Stimulated activated naive CD8-positive, alpha-beta T cell treated with anti-CD3 and anti-CD28 coated beads, Interleukin-15, amount 100 ng/mL, for 72 hours (primary cell): ENCODE results near the gene IGSF8.
"Not testable (repeated sequence)": the region's sequence is repeated elsewhere in the genome, so short reads cannot be mapped to it uniquely, and the experiment has no call there.

Experiments
- ATAC-seq: fragments of 150-1000 bp; cut with Tn5 transposase; 2 replicates; pipeline ENCODE4 v1.10.0; 2021; ENCODE audit warnings: mild to moderate bottlenecking, moderate library complexity
- DNase-seq, 2 donors: peaks; one replicate each; pipeline ENCODE4 v3.0.0; 2021 to 2022
- H3K27ac Mint-ChIP-seq, 2 donors: one replicate each; pipeline ENCODE4 v1.8.0; 2022; ENCODE audit warnings: mild to moderate bottlenecking in 2 of 2, mixed read lengths in 2 of 2, moderate library complexity in 2 of 2
- H3K27me3 Mint-ChIP-seq: one replicate; pipeline ENCODE4 v1.8.0; 2022; ENCODE audit warnings: mixed read lengths
- H3K4me1 Mint-ChIP-seq: one replicate; pipeline ENCODE4 v1.8.0; 2022; ENCODE audit warnings: mild to moderate bottlenecking, mixed read lengths
- H3K4me3 Mint-ChIP-seq, 2 donors: one replicate each; pipeline ENCODE4 v1.8.0; 2022; ENCODE audit warnings: mild to moderate bottlenecking in 2 of 2, mixed read lengths in 2 of 2, moderate library complexity in 1 of 2
- H3K9me3 Mint-ChIP-seq, 2 donors: one replicate each; pipeline ENCODE4 v1.8.0; 2022; ENCODE audit warnings: mixed read lengths in 2 of 2

Gene IGSF8

GRCh38 chr1:160052936-160053335 lies 45.5 kb downstream of the IGSF8 start:
- peaks cover 6% of the 10 kb centered on the region for H3K4me1 Mint-ChIP-seq
- H3K27me3 Mint-ChIP-seq: peaks cover 31% of the 10 kb centered on the region
- no peak overlapping the region for H3K4me3 Mint-ChIP-seq
- no peak overlapping the region for H3K27ac Mint-ChIP-seq
- no peak for ATAC-seq
- DNase-seq: no peak
- H3K9me3 Mint-ChIP-seq: no peaks in the 10 kb centered on the region

GRCh38 chr1:160050619-160051018 lies 47.8 kb downstream of the IGSF8 start:
- no peak for ATAC-seq
- no peak for DNase-seq
- Mint-ChIP-seq H3K9me3 (no peaks in the 10 kb centered on the region), H3K27me3 (peaks cover 31% of the 10 kb centered on the region), H3K27ac (no peak overlapping the region), H3K4me3 (no peak overlapping the region), H3K4me1 (peaks cover 21% of the 10 kb centered on the region)

- ATAC-seq: not testable (repeated sequence)
- H3K27me3 Mint-ChIP-seq: peaks cover 31% of the 10 kb centered on the region
- H3K4me1 Mint-ChIP-seq: peaks cover 21% of the 10 kb centered on the region
These were observed 48.2 kb downstream of the IGSF8 start for GRCh38 chr1:160050182-160050581.

GRCh38 chr1:160049101-160049500 lies 49.3 kb downstream of the IGSF8 start:
- Mint-ChIP-seq H3K4me1 (peaks cover 18% of the 10 kb centered on the region), H3K9me3 (no peaks in the 10 kb centered on the region), H3K4me3 (no peak overlapping the region), H3K27me3 (peaks cover 21% of the 10 kb centered on the region), H3K27ac (no peak overlapping the region)
- DNase-seq (no peak), ATAC-seq (no peak)

More at GRCh38 chr1:160050182-160050581, 48.2 kb downstream of the IGSF8 start:
- not testable (repeated sequence) for H3K27ac Mint-ChIP-seq, H3K9me3 Mint-ChIP-seq, DNase-seq, H3K4me3 Mint-ChIP-seq

GRCh38 chr1:160048335-160048734 lies 50.1 kb downstream of the IGSF8 start:
- Mint-ChIP-seq H3K27me3 (peaks cover 18% of the 10 kb centered on the region), H3K9me3 (no peaks in the 10 kb centered on the region), H3K27ac (no peak overlapping the region), H3K4me3 (no peak overlapping the region), H3K4me1 (peaks cover 15% of the 10 kb centered on the region)
- DNase-seq (no peak), ATAC-seq (no peak)

- H3K4me3 Mint-ChIP-seq: peak overlapping the region; percentile 65 to 70
- H3K4me1 Mint-ChIP-seq: peaks cover 15% of the 10 kb centered on the region
- peaks cover 18% of the 10 kb centered on the region for H3K27me3 Mint-ChIP-seq
- no peak for DNase-seq
- H3K27ac Mint-ChIP-seq: peak overlapping the region; percentile 19 to 30
- ATAC-seq: no peak
- H3K9me3 Mint-ChIP-seq: no peaks in the 10 kb centered on the region
These were observed 51.1 kb downstream of the IGSF8 start for GRCh38 chr1:160047111-160047991.

GRCh38 chr1:160046494-160047110 lies 51.8 kb downstream of the IGSF8 start:
- ATAC-seq: peak; percentile 84

GRCh38 chr1:160045653-160046052 lies 52.8 kb downstream of the IGSF8 start:
- Mint-ChIP-seq H3K9me3 (no peaks in the 10 kb centered on the region), H3K4me3 (no peak overlapping the region), H3K27me3 (peaks cover 18% of the 10 kb centered on the region), H3K4me1 (peaks cover 15% of the 10 kb centered on the region), H3K27ac (no peak overlapping the region)
- ATAC-seq (no peak), DNase-seq (no peak)

More at GRCh38 chr1:160046494-160047110, 51.8 kb downstream of the IGSF8 start:
- Mint-ChIP-seq H3K4me3 (peak overlapping the region; percentile 65 to 70), H3K27me3 (peaks cover 18% of the 10 kb centered on the region), H3K4me1 (peaks cover 15% of the 10 kb centered on the region), H3K27ac (peak overlapping the region; percentile 19 to 30), H3K9me3 (no peaks in the 10 kb centered on the region)
- DNase-seq: peak; percentile 46 to 50

- ATAC-seq: no peak
- H3K9me3 Mint-ChIP-seq: no peaks in the 10 kb centered on the region
- H3K27ac Mint-ChIP-seq: no peak overlapping the region
- H3K4me1 Mint-ChIP-seq: peaks cover 15% of the 10 kb centered on the region
- H3K27me3 Mint-ChIP-seq: peaks cover 18% of the 10 kb centered on the region
- no peak for DNase-seq
- H3K4me3 Mint-ChIP-seq: no peak overlapping the region
These were observed 54.9 kb downstream of the IGSF8 start for GRCh38 chr1:160043543-160043942.
